ENCODE measurements around the gene TNFRSF19.

- TF ChIP-seq CTCF (IDR thresholded peaks at IDR 0.05; ENCODE audit: poor library complexity) = no peak
- TF ChIP-seq EZH2 (IDR thresholded peaks at IDR 0.05; ENCODE audit: borderline replicate concordance) = no peak
These were observed 37.9 kb downstream of the TNFRSF19 start for GRCh38 chr13:23608138-23608537.
